OCI-LY3 (cell line): ENCODE results near the gene NUFIP1.

Source experiments
- H2AFZ ChIP-seq: fragments of 200-600, 300-600 bp; shearing (Covaris generic); 2 replicates; pipeline ENCODE4 v1.6.0; 2014; ENCODE audit warnings: antibody characterized with exemption, low read depth, low read length
- H3K27ac ChIP-seq: fragments of 200-600, 300-600 bp; sonication (generic); 2 replicates; pipeline ENCODE4 v1.5.1; 2014; ENCODE audit warnings: mild to moderate bottlenecking, low read length, moderate library complexity, mixed read lengths
- H3K27me3 ChIP-seq: fragments of 200-600, 300-600 bp; sonication (generic); 2 replicates; pipeline ENCODE4 v1.6.1; 2014; ENCODE audit warnings: low read depth, low read length, mixed read lengths
- H3K36me3 ChIP-seq: fragments of 200-600, 300-600 bp; sonication (generic); replicated peaks from 2 replicates; pipeline ENCODE3; 2014; ENCODE audit warnings: low read depth, low read length, mixed read lengths
- H3K4me1 ChIP-seq: fragments of 300-600, 200-600 bp; sonication (generic); 2 replicates; pipeline ENCODE4 v1.6.1; 2014; ENCODE audit warnings: low read length, mixed read lengths
- H3K4me2 ChIP-seq: fragments of 200-600, 300-600 bp; sonication (generic); 2 replicates; pipeline ENCODE4 v1.6.1; 2014; ENCODE audit warnings: low read length, mixed read lengths
- H3K4me3 ChIP-seq: fragments of 300-600, 200-600 bp; sonication (generic); 2 replicates; pipeline ENCODE4 v1.5.1; 2014; ENCODE audit warnings: antibody characterized with exemption, mild to moderate bottlenecking, low read length, moderate library complexity
- H3K79me2 ChIP-seq: fragments of 300-600, 200-600 bp; shearing (Covaris generic); 2 replicates; pipeline ENCODE4 v1.6.1; 2014; ENCODE audit warnings: mild to moderate bottlenecking, low read length, mixed read lengths
- H3K9ac ChIP-seq: fragments of 300-600, 200-600 bp; shearing (Covaris generic); 2 replicates; pipeline ENCODE4 v1.6.0; 2014; ENCODE audit warnings: mild to moderate bottlenecking, low read length, moderate library complexity
- H3K9me3 ChIP-seq: fragments of 200-600, 300-600 bp; shearing (Covaris generic); 2 replicates; pipeline ENCODE4 v1.6.1; 2014; ENCODE audit warnings: low read length, mixed read lengths; ENCODE audit not compliant: insufficient read depth
- H4K20me1 ChIP-seq: fragments of 200-600, 300-600 bp; sonication (generic); 2 replicates; pipeline ENCODE4 v1.6.1; 2016; ENCODE audit warnings: low read length, mixed read lengths; ENCODE audit not compliant: insufficient read depth
- CTCF ChIP-seq: fragments of 200-600, 300-600 bp; sonication (generic); IDR thresholded peaks from 2 replicates; pipeline ENCODE4 v1.5.1; 2014; ENCODE audit warnings: antibody characterized with exemption, low read length, low read depth
- EZH2phosphoT487 ChIP-seq: fragments of 200-600 bp; shearing (Covaris generic); IDR thresholded peaks from 2 replicates; pipeline ENCODE4 v1.6.1; 2018; ENCODE audit warnings: antibody characterized with exemption, mixed run types, low read depth

Gene NUFIP1

GRCh38 chr13:44895953-44896335 is 93.3 kb downstream of the NUFIP1 start:
- Histone ChIP-seq H3K79me2 (no peaks in the 10 kb centered on the region), H3K27me3 (peaks cover 18% of the 10 kb centered on the region; the same call in 1 of the 2 replicates)

GRCh38 chr13:44895264-44895952 is 93.9 kb downstream of the NUFIP1 start:
- H2AFZ ChIP-seq: no peak overlapping the region
- H3K4me2 ChIP-seq: no peak overlapping the region
- H3K4me3 ChIP-seq: no peak overlapping the region
- H3K9ac ChIP-seq: no peak overlapping the region
- H3K27me3 ChIP-seq: peaks cover 17% of the 10 kb centered on the region; the same call in 1 of the 2 replicates
- no peaks in the 10 kb centered on the region for H4K20me1 ChIP-seq
- no peak overlapping the region for H3K27ac ChIP-seq
- TF ChIP-seq CTCF (no peak), EZH2phosphoT487 (no peak)
- no peaks in the 10 kb centered on the region for H3K4me1 ChIP-seq
- H3K36me3 ChIP-seq: no peaks in the 10 kb centered on the region
- H3K9me3 ChIP-seq: no peaks in the 10 kb centered on the region
- no peaks in the 10 kb centered on the region for H3K79me2 ChIP-seq

More at GRCh38 chr13:44895953-44896335, 93.3 kb downstream of the NUFIP1 start:
- H4K20me1 ChIP-seq: no peaks in the 10 kb centered on the region
- no peak overlapping the region for H3K9ac ChIP-seq
- H3K4me2 ChIP-seq: no peak overlapping the region
- no peaks in the 10 kb centered on the region for H3K9me3 ChIP-seq
- no peak overlapping the region for H2AFZ ChIP-seq
- H3K36me3 ChIP-seq: no peaks in the 10 kb centered on the region
- no peak overlapping the region for H3K27ac ChIP-seq
- H3K4me3 ChIP-seq: no peak overlapping the region
- no peaks in the 10 kb centered on the region for H3K4me1 ChIP-seq
- TF ChIP-seq EZH2phosphoT487: no peak
- no peak for TF ChIP-seq CTCF

- no peaks in the 10 kb centered on the region for H3K4me1 ChIP-seq
- H3K9ac ChIP-seq: no peak overlapping the region
- no peak overlapping the region for H3K4me3 ChIP-seq
- H3K27ac ChIP-seq: no peak overlapping the region
- H3K27me3 ChIP-seq: peaks cover 12% of the 10 kb centered on the region; the same call in 1 of the 2 replicates
- no peaks in the 10 kb centered on the region for H4K20me1 ChIP-seq
- no peaks in the 10 kb centered on the region for H3K79me2 ChIP-seq
- no peaks in the 10 kb centered on the region for H3K36me3 ChIP-seq
- peak overlapping the region; percentile 54; the same call in 1 of the 2 replicates for H2AFZ ChIP-seq
- H3K9me3 ChIP-seq: no peaks in the 10 kb centered on the region
- no peak overlapping the region for H3K4me2 ChIP-seq
- TF ChIP-seq EZH2phosphoT487 (no peak), CTCF (no peak)
Observed at GRCh38 chr13:44894001-44894770, 95.1 kb downstream of the NUFIP1 start.
